Adrenal gland (tissue), 12 donors: ENCODE results near the gene CDC25B. TPM values are rescaled to one million over a fixed set of nuclear protein-coding genes. Genes with fewer than 3 reads are reported as not detected.
"Not testable (repeated sequence)": the region's sequence is repeated elsewhere in the genome, so short reads cannot be mapped to it uniquely, and the experiment has no call there.

Experiments
- DNase-seq, 7 donors: peaks; one replicate each; pipeline ENCODE4 v3.0.0-alpha.2; 2019 to 2020
- H3K27ac ChIP-seq, 5 donors: fragments of 200-600 bp; sonication (generic) in 4 of 5; 1 replicate in 3 of 5; 2 replicates in 2 of 5; pipeline versions ENCODE4 v1.5.1 to v1.8.0; 2016 to 2020; ENCODE audit warnings: mild to moderate bottlenecking in 1 of 5
- H3K27me3 ChIP-seq: fragments of 200-600 bp; 2 replicates; pipeline ENCODE4 v1.8.0; 2021
- H3K36me3 ChIP-seq, 2 donors: fragments of 200-600 bp; replicated peaks in 1 of 2; 1 replicate in 1 of 2; 2 replicates in 1 of 2; pipeline versions ENCODE4 v1.5.1 to v1.8.0; 2018 to 2022
- H3K4me1 ChIP-seq, 2 donors: fragments of 200-600 bp; replicated peaks in 1 of 2; 1 replicate in 1 of 2; 2 replicates in 1 of 2; pipeline versions ENCODE4 v1.5.1 to v1.8.0; 2018 to 2021
- H3K4me3 ChIP-seq, 4 donors: fragments of 200-600 bp; sonication (generic) in 3 of 4; one replicate each; pipeline ENCODE4 v1.5.1; 2016 to 2018
- H3K9me3 ChIP-seq, 3 donors: fragments of 200-600 bp; sonication (generic) in 1 of 3; replicated peaks in 1 of 3; 1 replicate in 2 of 3; 2 replicates in 1 of 3; pipeline versions ENCODE4 v1.5.1 to v1.8.0; 2016 to 2021
- POLR2A ChIP-seq, 2 donors: fragments of 450-650 bp; IDR thresholded peaks; one replicate each; pipeline ENCODE4 v1.6.1; 2017; ENCODE audit warnings: antibody characterized with exemption in 2 of 2, mild to moderate bottlenecking in 2 of 2, moderate library complexity in 1 of 2
- WGBS, 4 donors: extraction: QIAGEN DNeasy Blood & Tissue Kit in 2 of 4; methylation state at CpG; one replicate each; pipeline versions ENCODE4 v1.1.5 to v1.1.7; 2013 to 2017; 5-methylcytosine and 5-hydroxymethylcytosine counted together
- intact Hi-C, 2 donors: fragments of 100-400 bp; cut with DNase I; formaldehyde crosslinking; loops; one replicate each; pipeline versions ENCODE4 v1.14.1 to v1.15.0; 2022 to 2023
- polyA plus RNA-seq, 3 donors: library from polyadenylated mRNA; stranded (reverse); fragments of 200-250 nt in 2 of 3; fragments of 350-450 nt in 1 of 3; fragmentation: Illumina TruSeq in 1 of 3; extraction: RNeasy Lipid Tissue Mini Kit (QIAGEN cat#74804) in 1 of 3; gene quantifications; one replicate each; pipeline ENCODE4 v1.2.3, GENCODE V29; 2013 to 2014
- total RNA-seq, 9 donors: library from RNA; depleted of rRNA in 4 of 9; stranded (reverse); fragments of >200 nt in 4 of 9; fragments of 120-200 nt in 1 of 9; fragmentation: NEBNext Ultra II Directional in 1 of 9; extraction: Animal tissue kit (Norgen Biotek cat#: 25700) in 1 of 9; gene quantifications; one replicate each; pipeline versions ENCODE4 v1.1.0 to v1.2.4, GENCODE V29; 2013 to 2023
- TF ChIP-seq, protein P1 (sequence below), 6 experiments: fragments of 450-650 bp in 4 of 6; fragments of 200-600 bp in 2 of 6; sonication (generic) in 1 of 6; IDR thresholded peaks; 1 replicate in 5 of 6; 2 replicates in 1 of 6; pipeline versions ENCODE4 v1.5.1 to v1.8.0; 2016 to 2021; ENCODE audit warnings: antibody characterized with exemption in 6 of 6, mild to moderate bottlenecking in 2 of 6, moderate library complexity in 1 of 6
- donor health status: healthy with polysubstance abuse.
- donor health status: Bipolar disorder and iron deficiency.
- donor health status: DM: yes; HTN: yes; CAD: no.
- donor health status: DM: no; HTN: no; CAD: no.
- donor health status: DM: no; HTN: no; CAD: no.
- donor health status: DM: yes; HTN: yes; CAD: no.

Gene CDC25B
- total and polyA plus RNA-seq, 12 donors = 5.5 to 61.7 (median 14.7) TPM

DNA sequence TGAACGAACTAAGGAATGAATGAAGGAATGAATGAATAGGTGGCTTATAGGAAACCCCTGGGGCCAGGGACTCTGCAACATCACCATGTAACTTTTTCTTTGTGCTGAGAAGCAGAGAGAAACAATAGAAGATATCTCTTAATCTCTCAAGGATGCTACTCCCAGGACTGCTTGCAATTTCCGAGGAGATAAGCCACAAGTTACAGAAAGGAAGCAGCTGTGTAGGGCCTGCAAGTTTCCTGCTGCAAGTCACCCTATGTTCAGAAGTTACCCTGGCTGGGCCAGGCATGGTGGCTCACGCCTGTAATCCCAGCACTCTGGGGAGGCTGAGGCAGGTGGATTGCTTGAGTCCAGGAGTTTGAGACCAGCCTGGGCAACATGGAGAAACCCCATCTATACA, 43.2 kb downstream of the CDC25B start:
- TF ChIP-seq POLR2A (IDR thresholded peaks at IDR 0.05) = no peak
- TF ChIP-seq, protein P1, sequence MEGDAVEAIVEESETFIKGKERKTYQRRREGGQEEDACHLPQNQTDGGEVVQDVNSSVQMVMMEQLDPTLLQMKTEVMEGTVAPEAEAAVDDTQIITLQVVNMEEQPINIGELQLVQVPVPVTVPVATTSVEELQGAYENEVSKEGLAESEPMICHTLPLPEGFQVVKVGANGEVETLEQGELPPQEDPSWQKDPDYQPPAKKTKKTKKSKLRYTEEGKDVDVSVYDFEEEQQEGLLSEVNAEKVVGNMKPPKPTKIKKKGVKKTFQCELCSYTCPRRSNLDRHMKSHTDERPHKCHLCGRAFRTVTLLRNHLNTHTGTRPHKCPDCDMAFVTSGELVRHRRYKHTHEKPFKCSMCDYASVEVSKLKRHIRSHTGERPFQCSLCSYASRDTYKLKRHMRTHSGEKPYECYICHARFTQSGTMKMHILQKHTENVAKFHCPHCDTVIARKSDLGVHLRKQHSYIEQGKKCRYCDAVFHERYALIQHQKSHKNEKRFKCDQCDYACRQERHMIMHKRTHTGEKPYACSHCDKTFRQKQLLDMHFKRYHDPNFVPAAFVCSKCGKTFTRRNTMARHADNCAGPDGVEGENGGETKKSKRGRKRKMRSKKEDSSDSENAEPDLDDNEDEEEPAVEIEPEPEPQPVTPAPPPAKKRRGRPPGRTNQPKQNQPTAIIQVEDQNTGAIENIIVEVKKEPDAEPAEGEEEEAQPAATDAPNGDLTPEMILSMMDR (IDR thresholded peaks at IDR 0.05) = no peak
- intact Hi-C loops = no loop called here
- no peak for DNase-seq
- 54 to 72% (median 67%) methylated on average over 3 of the region's 3 CpGs for WGBS, 4 donors
- H3K27me3 ChIP-seq = no peaks in the 10 kb centered on the region
- no peaks in the 10 kb centered on the region for H3K36me3 ChIP-seq
- no peak overlapping the region for H3K27ac ChIP-seq
- H3K4me3 ChIP-seq = no peak overlapping the region
- H3K9me3 ChIP-seq = no peaks in the 10 kb centered on the region
- no peaks in the 10 kb centered on the region for H3K4me1 ChIP-seq

DNA sequence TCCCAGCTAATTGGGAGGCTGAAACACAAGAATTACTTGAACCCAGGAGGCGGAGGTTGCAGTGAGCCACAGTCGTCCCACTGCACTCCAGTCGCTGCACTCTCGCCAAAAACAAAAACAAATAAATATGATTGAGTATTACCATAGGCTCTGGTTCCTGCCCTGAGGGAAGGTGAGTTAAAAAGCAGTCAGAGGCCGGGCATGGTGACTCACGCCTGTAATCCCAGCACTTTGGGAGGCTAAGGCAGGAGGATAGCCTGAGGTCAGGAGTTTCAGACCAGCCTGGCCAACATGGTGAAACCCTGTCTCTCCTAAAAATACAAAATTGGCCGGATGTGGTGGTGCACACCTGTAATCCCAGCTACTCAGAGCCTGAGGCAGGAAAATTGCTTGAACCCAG, 44.1 kb downstream of the CDC25B start:
- 90 to 96% (median 94%) methylated on average over 7 of the region's 7 CpGs for WGBS, 4 donors
- H3K4me3 ChIP-seq, H3K9me3 ChIP-seq, intact Hi-C loops, H3K36me3 ChIP-seq, H3K4me1 ChIP-seq, H3K27me3 ChIP-seq, H3K27ac ChIP-seq, DNase-seq: not testable (repeated sequence)

DNA sequence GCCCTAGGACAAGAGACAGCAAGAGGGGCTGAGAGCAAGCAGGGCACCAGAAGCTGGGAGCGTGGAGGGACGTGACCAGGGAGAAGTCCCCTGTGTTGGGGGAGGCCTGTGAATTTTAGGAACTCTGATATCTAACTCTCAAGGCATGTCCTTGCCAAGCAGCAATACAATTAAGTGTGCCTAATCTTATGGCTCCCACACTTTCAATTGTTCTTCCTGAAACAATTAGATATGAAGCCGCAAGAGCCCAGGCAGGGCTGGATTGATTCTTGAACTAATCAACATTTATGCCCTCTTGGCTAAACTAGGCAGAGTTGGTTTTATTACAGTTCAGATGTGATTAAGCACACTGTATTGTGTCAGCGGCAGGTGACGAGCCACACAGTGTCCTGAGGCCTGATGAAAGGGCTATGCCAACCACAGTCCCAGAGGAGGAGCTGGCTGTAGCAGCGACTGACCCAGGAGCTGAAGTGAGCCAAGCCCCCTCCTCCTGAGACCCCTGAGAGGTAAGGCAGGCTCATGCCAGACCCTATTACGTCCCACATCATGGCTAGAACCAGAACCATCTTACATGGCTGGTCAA, 46.3 kb downstream of the CDC25B start:
- Histone ChIP-seq H3K36me3 (no peaks in the 10 kb centered on the region), H3K9me3 (no peaks in the 10 kb centered on the region), H3K4me3 (no peak overlapping the region), H3K27me3 (no peaks in the 10 kb centered on the region), H3K27ac (no peak overlapping the region), H3K4me1 (peaks cover 5 to 10% of the 10 kb centered on the region in 2 donors)
- TF ChIP-seq POLR2A (IDR thresholded peaks at IDR 0.05) = no peak
- TF ChIP-seq, protein P1 (IDR thresholded peaks at IDR 0.05) = no peak
- WGBS, 4 donors = 89 to 94% (median 90%) methylated on average over 7 of the region's 7 CpGs
- intact Hi-C loops = no loop called here
- no peak for DNase-seq

- Histone ChIP-seq H3K4me3 (no peak overlapping the region), H3K27ac (no peak overlapping the region), H3K4me1 (peaks cover 9 to 18% of the 10 kb centered on the region in 2 donors), H3K9me3 (no peaks in the 10 kb centered on the region), H3K36me3 (no peaks in the 10 kb centered on the region), H3K27me3 (no peaks in the 10 kb centered on the region)
- no peak for DNase-seq
- 46 to 55% (median 52%) methylated on average over 5 of the region's 5 CpGs for WGBS, 4 donors
- intact Hi-C loops = no loop called here
- TF ChIP-seq POLR2A (IDR thresholded peaks at IDR 0.05) = no peak
- TF ChIP-seq, protein P1 (IDR thresholded peaks at IDR 0.05) = no peak
These were observed 47.4 kb downstream of the CDC25B start for GRCh38 chr20:3843490-3843889.

- H3K27me3 ChIP-seq, H3K27ac ChIP-seq, intact Hi-C loops, DNase-seq, H3K36me3 ChIP-seq, H3K9me3 ChIP-seq, H3K4me3 ChIP-seq: not testable (repeated sequence)
- WGBS, 4 donors = 90 to 94% (median 90%) methylated on average over 8 to 9 of the region's 9 CpGs
- peaks cover 9 to 23% of the 10 kb centered on the region in 2 donors for H3K4me1 ChIP-seq
These were observed 48.0 kb downstream of the CDC25B start for GRCh38 chr20:3843990-3844619.
